Natural killer cell treated with Interleukin-12 subunit alpha and Interleukin-12 subunit beta and Interleukin-15 and Interleukin-18, amount 100 ng/mL, for 72 hours (primary cell): Measurements from ENCODE around the gene SGCE. TPM values are rescaled to one million over a fixed set of nuclear protein-coding genes. Genes with fewer than 3 reads are reported as not detected.
A peak's percentile ranks its signal among the peaks of the same experiment; 100 is the strongest.

Experiments used
- ATAC-seq, 2 donors: fragments of 150-1000 bp; cut with Tn5 transposase in 1 of 2; sonication (Bioruptor Pico), chemical (Tn5 transposase) in 1 of 2; 2 replicates each; pipeline ENCODE4 v1.10.0; 2021
- DNase-seq: peaks from one replicate; pipeline ENCODE4 v3.0.0; 2022; ENCODE audit warnings: low spot score
- H3K27ac Mint-ChIP-seq, 2 donors: 1 replicate in 1 of 2; 2 replicates in 1 of 2; pipeline ENCODE4 v1.8.0; 2022; ENCODE audit warnings: mixed read lengths in 2 of 2, mild to moderate bottlenecking in 1 of 2, moderate library complexity in 1 of 2
- H3K27me3 Mint-ChIP-seq, 2 donors: 1 replicate in 1 of 2; 2 replicates in 1 of 2; pipeline ENCODE4 v1.8.0; 2022; ENCODE audit warnings: mixed read lengths in 2 of 2
- H3K36me3 Mint-ChIP-seq: one replicate; pipeline ENCODE4 v1.8.0; 2022; ENCODE audit warnings: mixed read lengths
- H3K4me1 Mint-ChIP-seq, 2 donors: 1 replicate in 1 of 2; 2 replicates in 1 of 2; pipeline ENCODE4 v1.8.0; 2022; ENCODE audit warnings: low read depth in 2 of 2, mixed read lengths in 2 of 2, mild to moderate bottlenecking in 1 of 2
- H3K4me3 Mint-ChIP-seq: one replicate; pipeline ENCODE4 v1.8.0; 2022; ENCODE audit warnings: mixed read lengths
- H3K9me3 Mint-ChIP-seq: 2 replicates; pipeline ENCODE4 v1.8.0; 2022; ENCODE audit warnings: mixed read lengths
- total RNA-seq, 2 donors: library from RNA; stranded (reverse); gene quantifications; one replicate each; pipeline ENCODE4 v1.2.3, GENCODE V29; 2022

The SGCE gene
- total RNA-seq, 2 donors from 2014 or later, result 1.0 to 2.2 TPM

DNA sequence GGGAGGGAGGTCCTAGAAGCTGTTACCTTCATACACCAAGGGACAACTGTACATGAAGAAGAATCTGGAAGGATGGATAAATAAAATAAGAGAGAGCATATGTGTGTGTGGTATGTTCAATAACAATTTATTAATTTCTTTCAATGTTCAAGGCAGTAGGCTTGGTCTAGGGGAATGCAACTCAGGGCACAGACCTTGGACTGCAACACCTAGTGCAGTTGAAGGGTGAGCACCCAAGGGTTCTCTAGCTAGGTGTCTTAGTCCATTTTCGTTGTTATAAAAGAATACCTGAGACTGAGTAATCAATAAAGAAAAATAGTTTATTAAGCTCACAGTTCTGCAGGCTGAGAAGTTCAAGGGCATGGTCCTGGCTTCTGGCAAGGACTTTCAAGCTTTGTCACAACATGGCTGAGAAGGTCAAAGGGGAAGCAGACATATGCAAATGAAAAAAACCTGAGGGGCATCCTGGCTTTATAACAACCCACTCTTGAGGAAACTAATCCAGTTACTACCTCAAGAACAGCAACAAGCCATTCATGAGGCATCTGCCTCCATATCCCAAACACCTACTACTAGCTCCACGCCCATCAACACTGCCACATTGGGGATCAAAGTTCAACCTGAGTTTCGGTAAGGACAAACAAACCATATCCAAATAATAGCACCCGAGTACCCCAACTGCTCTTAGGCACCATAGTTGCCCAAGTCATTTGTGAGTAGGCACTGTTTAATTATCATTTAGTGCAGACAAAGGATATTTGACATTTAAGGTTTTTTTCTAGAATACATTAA is 15.7 kb upstream of the SGCE start:
- no peak overlapping the region for H3K27ac Mint-ChIP-seq

DNA sequence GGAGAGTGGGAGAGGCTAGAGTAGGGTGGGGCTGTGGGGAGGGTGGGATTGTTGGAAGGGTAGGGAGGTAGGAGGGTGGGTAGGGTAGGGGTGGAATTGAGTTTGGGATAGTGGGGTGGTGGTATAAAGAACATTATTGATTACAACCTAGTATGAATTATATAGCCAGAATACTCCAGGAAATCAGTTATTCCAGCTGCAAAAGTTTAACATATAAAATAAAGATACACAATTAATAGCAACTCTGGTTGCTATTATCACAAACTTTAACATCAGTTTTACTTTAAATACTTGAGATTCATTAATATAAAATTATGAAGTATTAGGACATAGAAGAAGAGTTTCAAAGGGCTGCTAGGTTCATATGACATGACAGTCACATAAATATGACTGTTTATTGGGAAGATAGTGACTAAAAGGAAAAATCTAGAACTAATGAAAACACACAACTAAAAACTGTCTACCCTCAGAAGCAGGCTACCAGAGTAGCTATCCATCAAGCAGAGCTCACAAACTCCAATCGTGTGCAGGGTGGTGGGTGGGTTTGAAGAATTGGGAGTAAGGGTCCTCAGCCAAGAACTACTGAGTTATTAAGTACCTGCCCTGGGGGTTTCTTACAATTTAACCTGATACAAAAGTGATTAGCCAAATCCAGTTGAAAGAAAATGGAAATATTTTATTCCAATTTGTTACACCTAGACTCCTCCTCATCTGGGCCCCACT is 14.0 kb upstream of the SGCE start:
- Mint-ChIP-seq H3K4me3 (no peak overlapping the region), H3K9me3 (no peaks in the 10 kb centered on the region), H3K4me1 (peaks cover 2 to 4% of the 10 kb centered on the region in 2 donors), H3K36me3 (no peaks in the 10 kb centered on the region), H3K27ac (no peak overlapping the region), H3K27me3 (peaks cover 13 to 20% of the 10 kb centered on the region in 2 donors)
- DNase-seq (no peak), ATAC-seq (no peak)

More for the DNA sequence above, 15.7 kb upstream of the SGCE start:
- no peak for DNase-seq
- ATAC-seq, result no peak
- H3K9me3 Mint-ChIP-seq, result no peaks in the 10 kb centered on the region
- H3K4me1 Mint-ChIP-seq, result peaks cover 2 to 4% of the 10 kb centered on the region in 2 donors
- no peak overlapping the region for H3K4me3 Mint-ChIP-seq
- H3K27me3 Mint-ChIP-seq, result peaks cover 13 to 20% of the 10 kb centered on the region in 2 donors
- H3K36me3 Mint-ChIP-seq, result no peaks in the 10 kb centered on the region

DNA sequence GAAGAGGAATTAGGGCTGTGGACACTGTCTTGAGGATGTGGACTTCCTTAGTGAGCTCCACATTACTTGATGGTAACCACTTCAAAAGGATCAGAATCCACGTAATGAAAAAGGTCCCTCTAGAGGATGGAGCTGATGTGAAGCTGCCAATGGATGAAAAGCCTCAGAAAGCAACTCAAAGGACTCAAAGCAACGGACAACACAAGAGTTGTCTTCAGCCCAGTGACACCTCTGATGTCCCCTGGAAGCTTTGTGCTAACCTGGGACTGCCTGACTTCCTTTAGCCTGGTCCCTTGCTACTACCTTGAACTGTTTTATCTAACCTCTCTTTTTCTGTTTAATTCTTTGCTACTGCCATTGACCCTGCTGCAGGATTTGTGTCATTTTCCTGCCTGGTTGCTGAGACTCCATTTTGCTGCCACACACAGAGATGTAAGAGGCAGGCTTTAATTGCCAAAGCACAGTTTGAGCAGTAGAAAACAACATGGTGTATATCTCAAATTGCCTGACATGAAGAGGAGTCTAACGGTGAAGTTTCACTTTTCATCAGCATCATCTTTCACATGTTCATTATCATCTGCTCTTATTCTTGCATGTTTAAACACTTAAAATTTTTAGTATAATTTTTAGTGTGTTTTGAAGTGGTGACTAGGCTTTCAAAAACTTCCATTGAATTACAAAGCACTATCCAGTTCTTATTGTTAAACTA is 11.1 kb upstream of the SGCE start:
- Mint-ChIP-seq H3K36me3 (no peaks in the 10 kb centered on the region), H3K27me3 (peaks cover 13 to 20% of the 10 kb centered on the region in 2 donors), H3K27ac (no peak overlapping the region), H3K9me3 (no peaks in the 10 kb centered on the region), H3K4me3 (peak overlapping the region; percentile 6), H3K4me1 (peaks cover 2 to 4% of the 10 kb centered on the region in 2 donors)
- ATAC-seq (no peak), DNase-seq (no peak)

DNA sequence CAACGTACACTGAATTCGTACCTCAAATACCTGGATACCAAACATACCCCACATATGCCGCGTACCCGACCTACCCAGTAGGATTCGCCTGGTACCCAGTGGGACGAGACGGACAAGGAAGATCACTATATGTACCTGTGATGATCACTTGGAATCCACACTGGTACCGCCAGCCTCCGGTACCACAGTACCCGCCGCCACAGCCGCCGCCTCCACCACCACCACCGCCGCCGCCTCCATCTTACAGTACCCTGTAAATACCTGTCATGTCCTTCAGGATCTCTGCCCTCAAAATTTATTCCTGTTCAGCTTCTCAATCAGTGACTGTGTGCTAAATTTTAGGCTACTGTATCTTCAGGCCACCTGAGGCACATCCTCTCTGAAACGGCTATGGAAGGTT is 9.5 kb upstream of the SGCE start:
- peaks cover 10 to 15% of the 10 kb centered on the region in 2 donors for H3K27me3 Mint-ChIP-seq
- DNase-seq (no peak), ATAC-seq (peak; percentile 28 to 29)
- H3K27ac Mint-ChIP-seq, result no peak overlapping the region
- no peaks in the 10 kb centered on the region for H3K36me3 Mint-ChIP-seq
- no peaks in the 10 kb centered on the region for H3K9me3 Mint-ChIP-seq
- H3K4me3 Mint-ChIP-seq, result no peak overlapping the region
- peaks cover 2 to 4% of the 10 kb centered on the region in 2 donors for H3K4me1 Mint-ChIP-seq

DNA sequence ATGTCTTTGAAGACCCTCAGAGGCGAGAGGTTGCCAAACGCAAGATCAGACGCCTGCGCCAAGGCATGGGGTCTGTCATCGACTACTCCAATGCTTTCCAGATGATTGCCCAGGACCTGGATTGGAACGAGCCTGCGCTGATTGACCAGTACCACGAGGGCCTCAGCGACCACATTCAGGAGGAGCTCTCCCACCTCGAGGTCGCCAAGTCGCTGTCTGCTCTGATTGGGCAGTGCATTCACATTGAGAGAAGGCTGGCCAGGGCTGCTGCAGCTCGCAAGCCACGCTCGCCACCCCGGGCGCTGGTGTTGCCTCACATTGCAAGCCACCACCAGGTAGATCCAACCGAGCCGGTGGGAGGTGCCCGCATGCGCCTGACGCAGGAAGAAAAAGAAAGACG is 8.1 kb upstream of the SGCE start:
- H3K27me3 Mint-ChIP-seq, result peaks cover 10% of the 10 kb centered on the region in 2 donors
- no peak overlapping the region for H3K4me3 Mint-ChIP-seq
- DNase-seq, result no peak
- no peak overlapping the region for H3K27ac Mint-ChIP-seq
- H3K36me3 Mint-ChIP-seq, result no peaks in the 10 kb centered on the region
- H3K9me3 Mint-ChIP-seq, result no peaks in the 10 kb centered on the region
- ATAC-seq, result no peak
- H3K4me1 Mint-ChIP-seq, result peaks cover 2 to 4% of the 10 kb centered on the region in 2 donors

DNA sequence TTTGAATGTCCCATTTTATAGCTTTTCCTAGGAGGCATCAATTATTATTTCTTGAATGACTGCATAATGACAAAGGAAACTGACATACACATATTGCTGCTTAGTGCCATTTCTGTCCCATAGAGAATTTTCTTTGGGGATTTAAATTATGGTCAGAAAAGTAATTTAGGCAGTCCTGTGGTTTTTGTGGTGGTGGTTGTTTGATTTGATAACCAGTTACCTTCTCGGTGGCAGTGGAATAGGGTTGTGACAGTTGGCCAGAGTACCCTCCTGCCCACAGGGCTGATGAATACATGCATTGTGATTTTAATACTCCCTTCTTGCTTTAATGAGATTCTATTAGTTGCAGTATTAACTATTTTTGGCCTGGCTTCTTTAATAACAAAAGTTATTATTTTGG is 6.6 kb upstream of the SGCE start:
- Mint-ChIP-seq H3K36me3 (no peaks in the 10 kb centered on the region), H3K4me3 (no peak overlapping the region), H3K27ac (no peak overlapping the region), H3K4me1 (peaks cover 2 to 5% of the 10 kb centered on the region in 2 donors), H3K9me3 (no peaks in the 10 kb centered on the region), H3K27me3 (peaks cover 0 to 2% of the 10 kb centered on the region in 2 donors)
- DNase-seq (no peak), ATAC-seq (no peak)

DNA sequence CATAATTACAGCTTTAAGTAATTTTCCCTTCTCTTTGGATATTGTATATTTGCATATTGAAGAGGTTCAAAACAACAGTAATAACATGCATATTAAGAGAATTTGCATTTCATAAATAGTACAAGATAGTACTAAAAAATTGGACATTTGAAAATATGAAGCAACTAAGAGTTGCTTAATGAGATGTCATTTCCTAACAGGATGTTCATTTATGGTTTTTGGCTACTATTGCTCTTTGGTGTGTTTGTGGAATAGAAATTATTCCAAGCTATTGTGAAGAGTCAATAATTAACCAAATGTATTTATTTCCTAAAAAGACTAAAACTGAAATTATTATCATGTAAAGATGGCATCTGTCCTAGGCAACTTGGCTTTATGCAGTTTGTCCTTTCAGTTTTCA is 4.1 kb upstream of the SGCE start:
- Mint-ChIP-seq H3K36me3 (no peaks in the 10 kb centered on the region), H3K9me3 (no peaks in the 10 kb centered on the region), H3K27me3 (peaks cover 5% of the 10 kb centered on the region in 2 donors), H3K4me3 (no peak overlapping the region), H3K4me1 (peaks cover 13 to 16% of the 10 kb centered on the region in 2 donors), H3K27ac (no peak overlapping the region)
- ATAC-seq (no peak), DNase-seq (no peak)

DNA sequence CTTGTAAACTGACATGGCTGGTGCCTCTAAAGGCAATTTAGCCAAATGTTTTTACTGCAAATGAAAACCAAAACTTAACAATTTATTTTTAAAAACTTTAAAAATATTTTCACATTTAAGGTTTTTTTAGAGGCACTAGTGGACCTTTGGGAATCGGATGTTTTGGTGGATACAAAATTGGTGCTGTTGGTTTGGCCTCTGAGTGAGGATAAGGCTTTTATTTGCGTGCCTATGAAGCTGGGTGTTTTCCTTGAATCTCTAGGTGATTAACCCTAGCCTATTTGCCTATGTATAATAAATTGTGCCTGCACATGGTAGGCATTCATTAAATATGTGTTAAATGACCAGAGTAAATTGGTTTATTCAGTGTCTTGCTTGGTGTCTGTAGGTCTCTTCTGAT is 2.9 kb upstream of the SGCE start:
- no peaks in the 10 kb centered on the region for H3K9me3 Mint-ChIP-seq
- H3K4me1 Mint-ChIP-seq, result peaks cover 14 to 19% of the 10 kb centered on the region in 2 donors
- H3K4me3 Mint-ChIP-seq, result no peak overlapping the region
- no peaks in the 10 kb centered on the region for H3K36me3 Mint-ChIP-seq
- ATAC-seq (no peak), DNase-seq (no peak)
- H3K27ac Mint-ChIP-seq, result no peak overlapping the region
- H3K27me3 Mint-ChIP-seq, result peaks cover 9 to 11% of the 10 kb centered on the region in 2 donors

DNA sequence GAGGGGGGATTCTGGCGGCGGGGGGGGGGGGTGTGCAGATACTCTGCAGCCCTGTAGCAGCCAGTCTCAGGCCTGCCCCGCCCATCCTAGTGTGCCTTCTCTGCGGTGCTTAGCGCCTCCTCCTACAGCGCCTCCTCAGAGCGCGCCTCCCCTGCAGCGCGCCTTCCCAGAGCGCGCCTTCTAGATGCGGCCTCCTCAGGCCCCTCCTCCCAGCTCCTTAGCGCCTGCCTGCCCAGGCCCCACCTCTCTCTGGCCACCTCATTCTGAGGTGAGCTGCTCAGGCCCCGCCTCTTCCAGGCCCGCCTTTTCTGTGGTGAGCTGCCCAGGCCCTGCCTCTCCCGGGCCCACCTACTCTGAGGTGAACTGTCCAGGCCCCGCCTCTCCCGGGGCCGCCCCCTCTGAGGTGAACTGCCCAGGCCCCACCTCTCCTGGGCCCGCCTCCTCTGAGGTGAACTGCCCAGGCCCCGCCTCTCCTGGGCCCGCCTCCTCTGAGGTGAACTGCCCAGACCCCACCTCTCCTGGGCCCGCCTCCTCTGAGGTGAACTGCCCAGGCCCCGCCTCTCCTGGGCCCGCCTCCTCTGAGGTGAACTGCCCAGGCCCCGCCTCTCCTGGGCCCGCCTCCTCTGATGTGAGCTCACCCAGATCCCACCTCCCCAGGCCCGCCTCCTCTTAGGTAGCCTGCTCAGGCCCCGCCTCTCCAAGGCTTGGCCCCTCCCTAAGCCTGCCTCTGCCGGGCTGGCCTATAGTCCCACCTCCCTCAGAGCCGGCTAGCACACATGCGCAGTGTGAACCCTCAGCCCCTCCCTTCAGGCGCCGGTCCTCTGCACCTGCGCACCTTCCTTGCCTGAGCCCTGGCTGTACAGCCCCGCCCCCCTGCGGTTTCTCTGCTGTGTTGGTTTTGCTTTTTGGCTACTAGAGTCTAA is 2.1 kb upstream of the SGCE start:
- H3K27ac Mint-ChIP-seq, result no peak overlapping the region

DNA sequence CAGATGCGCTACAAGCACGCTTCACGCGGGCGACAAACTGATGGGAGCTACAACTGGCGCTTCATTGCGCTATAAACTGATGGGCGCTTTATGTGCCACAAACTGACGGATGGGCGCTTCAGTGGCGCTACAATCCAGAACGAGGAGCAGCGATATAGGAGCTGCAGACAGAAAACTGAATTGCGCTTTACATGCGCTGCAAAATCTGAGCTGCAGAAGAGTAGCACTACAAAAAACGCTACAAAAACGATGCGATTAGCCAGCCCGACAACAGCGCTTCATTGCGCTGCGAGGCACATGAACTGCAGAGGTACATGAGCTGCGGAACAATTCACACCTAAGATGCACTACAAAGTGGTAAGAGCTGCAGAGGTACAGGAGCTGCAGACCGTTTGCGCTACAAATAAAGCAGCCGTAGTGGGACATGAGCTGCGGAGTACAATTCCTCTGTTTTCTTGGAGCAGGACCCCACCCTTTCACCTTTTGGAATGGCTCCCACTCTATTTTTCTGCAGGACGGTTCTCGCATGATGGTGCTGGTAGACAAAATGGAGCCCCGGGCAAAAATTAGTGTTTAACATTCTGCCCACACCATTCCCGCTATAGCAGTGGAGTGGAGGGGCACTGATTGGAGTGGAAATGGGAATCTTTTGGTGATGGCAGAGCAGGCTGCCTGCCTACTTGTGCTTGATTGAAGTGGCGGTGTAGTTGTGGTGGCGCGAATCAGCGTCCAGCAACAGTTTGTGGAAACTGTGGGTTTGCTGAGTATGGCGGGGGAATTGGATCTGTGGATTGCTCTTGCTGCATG is 1.2 kb upstream of the SGCE start:
- ATAC-seq, result no peak
- Mint-ChIP-seq H3K9me3 (no peaks in the 10 kb centered on the region), H3K27me3 (peaks cover 11 to 14% of the 10 kb centered on the region in 2 donors), H3K4me1 (peaks cover 14 to 19% of the 10 kb centered on the region in 2 donors), H3K4me3 (peak overlapping the region; percentile 81), H3K36me3 (no peaks in the 10 kb centered on the region), H3K27ac (no peak overlapping the region)
- DNase-seq, result no peak

More for the DNA sequence above, 2.1 kb upstream of the SGCE start:
- Mint-ChIP-seq H3K4me1 (peaks cover 14 to 19% of the 10 kb centered on the region in 2 donors), H3K27me3 (peaks cover 9 to 11% of the 10 kb centered on the region in 2 donors), H3K4me3 (peak overlapping the region; percentile 81), H3K36me3 (no peaks in the 10 kb centered on the region), H3K9me3 (no peaks in the 10 kb centered on the region)
- ATAC-seq (peak; percentile 94), DNase-seq (peak; percentile 94)

DNA sequence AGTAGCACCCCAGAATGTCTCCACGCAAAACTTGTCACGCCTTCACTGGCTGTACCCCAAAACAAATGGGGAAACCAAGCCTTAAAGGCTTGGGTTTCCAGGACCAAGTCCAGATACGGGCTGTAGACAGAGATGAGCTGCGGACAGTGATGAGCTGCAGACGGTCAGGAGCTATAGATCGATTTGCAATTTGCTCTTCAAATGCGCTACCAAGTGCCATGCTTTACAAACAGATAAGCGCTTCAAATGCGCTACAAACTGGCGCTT is 658 bp upstream of the SGCE start:
- ATAC-seq, result no peak
- peaks cover 14 to 19% of the 10 kb centered on the region in 2 donors for H3K4me1 Mint-ChIP-seq
- H3K27me3 Mint-ChIP-seq, result peaks cover 14 to 19% of the 10 kb centered on the region in 2 donors
- no peak overlapping the region for H3K27ac Mint-ChIP-seq
- no peaks in the 10 kb centered on the region for H3K9me3 Mint-ChIP-seq
- peak overlapping the region; percentile 81 for H3K4me3 Mint-ChIP-seq
- no peaks in the 10 kb centered on the region for H3K36me3 Mint-ChIP-seq
- DNase-seq, result no peak

DNA sequence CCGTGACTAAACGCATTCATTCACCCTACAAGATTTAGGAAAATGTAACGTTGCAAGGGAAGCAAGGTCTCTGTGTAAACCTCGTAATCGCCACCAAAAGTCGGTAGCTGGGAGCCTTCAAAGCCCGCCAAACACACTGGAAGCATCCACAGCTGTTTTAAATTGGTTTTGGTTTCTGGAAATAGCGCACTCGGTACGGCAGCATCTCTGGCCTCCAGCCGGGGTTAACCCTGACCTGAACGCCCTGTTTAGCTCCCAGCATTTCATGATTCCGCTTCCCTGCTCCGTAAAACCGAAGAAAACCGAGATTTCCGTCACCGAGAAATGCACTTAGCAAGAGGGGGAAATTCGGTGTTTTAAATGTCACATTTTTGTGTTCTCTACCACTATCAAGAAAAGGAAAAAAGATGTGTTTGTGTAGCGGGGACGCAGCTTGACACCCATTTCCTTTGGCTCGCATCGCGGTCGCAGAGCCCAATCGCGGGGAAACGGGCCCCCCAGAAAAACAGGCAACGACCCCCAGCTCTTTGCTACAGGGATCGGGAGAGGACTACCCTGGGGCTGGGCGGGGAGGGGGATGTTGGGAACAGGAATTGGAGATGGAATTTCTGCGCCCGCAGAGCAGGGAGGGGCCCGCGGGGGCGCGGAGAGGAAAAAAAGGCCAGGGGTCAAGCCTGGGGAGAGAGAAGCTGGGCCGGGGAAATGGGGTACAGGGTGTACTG is 646 bp downstream of the SGCE start:
- no peaks in the 10 kb centered on the region for H3K9me3 Mint-ChIP-seq

More for the DNA sequence above, 646 bp downstream of the SGCE start:
- Mint-ChIP-seq H3K27me3 (peaks cover 22 to 29% of the 10 kb centered on the region in 2 donors), H3K36me3 (no peaks in the 10 kb centered on the region), H3K4me3 (peak overlapping the region; percentile 81), H3K27ac (peak overlapping the region in 1 of 2 donors; percentile 35), H3K4me1 (peaks cover 14 to 19% of the 10 kb centered on the region in 2 donors)
- DNase-seq (no peak), ATAC-seq (no peak)
